B cell (primary cell): ENCODE data around the gene JPT2. TPM values are rescaled to one million over a fixed set of nuclear protein-coding genes. Genes with fewer than 3 reads are reported as not detected.

Experiments used
- ATAC-seq: fragments of 200-7000 bp; cut with Tn5 transposase; one replicate; pipeline ENCODE4 v1.10.0; 2021; ENCODE audit warnings: low read depth, mild to moderate bottlenecking, moderate number of reproducible peaks, moderate library complexity
- CTCF ChIA-PET: fragments of 350-600 bp; sonication (Branson Sonifier 250); formaldehyde crosslinking; loops from one replicate; lab custom pipeline; 2021; ENCODE audit warnings: antibody characterized with exemption, inconsistent platforms; lab: Charles Lee
- POLR2A ChIA-PET: fragments of 350-600 bp; sonication (Branson Sonifier 250); formaldehyde crosslinking; loops from one replicate; lab custom pipeline; 2021; ENCODE audit warnings: antibody characterized with exemption; lab: Charles Lee
- DNase-seq: peaks from one replicate; pipeline ENCODE4 v3.0.0; 2013
- H2AFZ ChIP-seq: 2 replicates; pipeline ENCODE4 v1.6.1; 2012; ENCODE audit warnings: mild to moderate bottlenecking, low read depth, low read length; ENCODE audit not compliant: insufficient read depth, poor library complexity, severe bottlenecking
- H3K27ac ChIP-seq, 2 donors: 1 replicate in 1 of 2; 2 replicates in 1 of 2; pipeline ENCODE4 v1.5.1; 2012 to 2013; ENCODE audit warnings: low read length in 2 of 2, mild to moderate bottlenecking in 2 of 2, moderate library complexity in 1 of 2
- H3K27me3 ChIP-seq, 4 experiments: fragments of 200-600 bp in 1 of 4; sonication (generic) in 1 of 4; replicated peaks in 1 of 4; 1 replicate in 2 of 4; 2 replicates in 2 of 4; pipeline versions ENCODE4 v1.6.1 to v1.7.0; 2013 to 2016; ENCODE audit warnings: low read length in 3 of 4, mild to moderate bottlenecking in 2 of 4, mixed read lengths in 1 of 4, moderate library complexity in 1 of 4; ENCODE audit not compliant: insufficient read depth in 4 of 4, control insufficient read depth in 3 of 4; ENCODE audit errors: control extremely low read depth in 1 of 4
- H3K36me3 ChIP-seq, 2 experiments: replicated peaks in 1 of 2; 1 replicate in 1 of 2; 2 replicates in 1 of 2; pipeline versions ENCODE4 v1.6.1 to v1.7.1; 2013; ENCODE audit warnings: low read length in 1 of 2; ENCODE audit not compliant: insufficient read depth in 2 of 2, control insufficient read depth in 1 of 2; ENCODE audit errors: control extremely low read depth in 1 of 2, extremely low read depth in 1 of 2
- H3K4me1 ChIP-seq, 2 donors: fragments of 200-600 bp in 1 of 2; sonication (generic) in 1 of 2; 1 replicate in 1 of 2; 2 replicates in 1 of 2; pipeline versions ENCODE4 v1.5.1 to v1.6.1; 2013 to 2017; ENCODE audit warnings: low read length in 2 of 2; ENCODE audit not compliant: control insufficient read depth in 2 of 2, insufficient read depth in 2 of 2
- H3K4me2 ChIP-seq: replicated peaks from 2 replicates; pipeline ENCODE3; 2012; ENCODE audit warnings: mild to moderate bottlenecking, low read depth, low read length; ENCODE audit not compliant: poor library complexity, severe bottlenecking
- H3K4me3 ChIP-seq, 5 experiments: fragments of 200-600 bp in 1 of 5; sonication (generic) in 1 of 5; 1 replicate in 3 of 5; 2 replicates in 2 of 5; pipeline versions ENCODE4 v1.5.1 to v1.7.0; 2011 to 2016; ENCODE audit warnings: low read length in 4 of 5, mild to moderate bottlenecking in 4 of 5, low read depth in 2 of 5, control low read depth in 1 of 5, moderate library complexity in 1 of 5; ENCODE audit not compliant: insufficient read depth in 1 of 5; ENCODE audit errors: control extremely low read depth in 1 of 5, extremely low read depth in 1 of 5
- H3K79me2 ChIP-seq: fragments of 200-600 bp; sonication (generic); one replicate; pipeline ENCODE4 v1.6.0; 2016; ENCODE audit warnings: low read length; ENCODE audit not compliant: control insufficient read depth, insufficient read depth
- H3K9ac ChIP-seq: fragments of 200-600 bp; sonication (generic); 2 replicates; pipeline ENCODE4 v1.6.1; 2017; ENCODE audit warnings: mild to moderate bottlenecking, low read length, moderate library complexity
- H3K9me3 ChIP-seq, 3 donors: one replicate each; pipeline versions ENCODE4 v1.6.1 to v1.7.1; 2013; ENCODE audit warnings: low read length in 2 of 3; ENCODE audit not compliant: control insufficient read depth in 2 of 3, insufficient read depth in 1 of 3; ENCODE audit errors: control extremely low read depth in 1 of 3
- H4K20me1 ChIP-seq: 2 replicates; pipeline ENCODE4 v1.6.0; 2012; ENCODE audit warnings: mild to moderate bottlenecking, low read length; ENCODE audit not compliant: insufficient read depth, control insufficient read depth, poor library complexity, severe bottlenecking
- H3K27ac Mint-ChIP-seq: one replicate; pipeline ENCODE4 v1.8.0; 2021; ENCODE audit warnings: mixed read lengths
- H3K27me3 Mint-ChIP-seq: one replicate; pipeline ENCODE4 v1.8.0; 2021; ENCODE audit warnings: mixed read lengths
- H3K4me1 Mint-ChIP-seq: one replicate; pipeline ENCODE4 v1.8.0; 2021; ENCODE audit warnings: mixed read lengths
- H3K4me3 Mint-ChIP-seq: one replicate; pipeline ENCODE4 v1.8.0; 2021; ENCODE audit warnings: mixed read lengths
- H3K9me3 Mint-ChIP-seq: one replicate; pipeline ENCODE4 v1.8.0; 2022; ENCODE audit warnings: mixed read lengths; ENCODE audit not compliant: insufficient read depth
- CTCF ChIP-seq: fragments of 200-600 bp; IDR thresholded peaks from one replicate; pipeline ENCODE4 v1.8.0; 2022; ENCODE audit warnings: antibody characterized with exemption, mild to moderate bottlenecking
- EZH2 ChIP-seq: IDR thresholded peaks from 2 replicates; pipeline ENCODE4 v1.6.1; 2012; ENCODE audit warnings: borderline replicate concordance, low read depth, mild to moderate bottlenecking, moderate library complexity, low read length; ENCODE audit not compliant: insufficient read depth, poor library complexity, severe bottlenecking
- WGBS: methylation state at CpG from one replicate; pipeline ENCODE4 v1.1.5; 2013; ENCODE audit warnings: missing lambda C conversion rate; ENCODE audit not compliant: insufficient coverage; 5-methylcytosine and 5-hydroxymethylcytosine counted together
- intact Hi-C: fragments of 100-400 bp; cut with micrococcal nuclease; formaldehyde crosslinking; loops from one replicate; pipeline ENCODE4 v1.10.0; 2022
- polyA plus RNA-seq: library from polyadenylated mRNA; depleted of rRNA; stranded (reverse); fragments of >200 nt; gene quantifications from 2 replicates; pipeline ENCODE4 v1.2.3, GENCODE V29; 2012
- total RNA-seq, 2 donors: library from RNA; stranded (reverse); fragments of 120-200 nt in 1 of 2; gene quantifications; 1 replicate in 1 of 2; 2 replicates in 1 of 2; pipeline versions ENCODE4 v1.2.3 to v1.2.4, GENCODE V29; 2013 to 2022

Gene JPT2
- total and polyA plus RNA-seq, 2 donors (not counting 1 experiment from before 2014, with no cell fraction given): 10.7 to 45.7 TPM

- ChIA-PET CTCF (no interaction called here), POLR2A (no interaction called here)
- Histone ChIP-seq H3K9me3 (no peaks in the 10 kb centered on the region), H3K4me3 (no peak overlapping the region), H2AFZ (no peak overlapping the region), H3K9ac (no peak overlapping the region), H3K27ac (no peak overlapping the region), H3K27me3 (no peaks in the 10 kb centered on the region), H3K79me2 (peaks cover 88% of the 10 kb centered on the region), H3K4me2 (no peak overlapping the region), H4K20me1 (peaks cover 33% of the 10 kb centered on the region), H3K4me1 (no peaks in the 10 kb centered on the region), H3K36me3 (peaks cover 0 to 81% of the 10 kb centered on the region in 2 experiments)
- Mint-ChIP-seq H3K9me3 (no peaks in the 10 kb centered on the region), H3K4me3 (no peak overlapping the region), H3K4me1 (no peaks in the 10 kb centered on the region), H3K27ac (no peak overlapping the region), H3K27me3 (no peaks in the 10 kb centered on the region)
- TF ChIP-seq EZH2 (no peak), CTCF (no peak)
- 99% methylated on average over 9 of the region's 12 CpGs for WGBS
- ATAC-seq: no peak
- no peak for DNase-seq
- intact Hi-C loops: no loop called here
Measured at GRCh38 chr16:1633310-1633709, 44.8 kb upstream of the JPT2 start.

DNA sequence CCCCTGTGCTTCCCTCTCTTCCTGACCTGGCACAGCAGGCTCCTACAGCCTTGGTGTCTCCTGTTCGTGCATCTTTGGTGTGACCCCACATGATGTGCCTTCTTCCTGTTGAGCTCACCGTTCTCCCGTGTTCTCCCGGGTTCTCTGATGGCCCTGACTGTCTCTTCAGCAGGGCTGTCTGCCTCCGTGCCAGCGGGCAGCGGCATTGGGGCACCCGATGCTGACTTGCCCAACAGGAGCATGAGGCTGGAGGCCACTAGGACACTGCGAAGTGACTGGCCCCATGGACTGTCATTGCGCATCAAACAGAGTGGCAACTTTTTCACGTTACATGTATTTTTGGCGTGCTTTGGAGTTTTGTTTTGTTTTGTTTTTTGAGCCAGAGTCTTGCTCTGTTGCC is 43.5 kb upstream of the JPT2 start:
- Histone ChIP-seq H2AFZ (no peak overlapping the region), H3K27ac (no peak overlapping the region), H3K4me3 (no peak overlapping the region), H3K36me3 (peaks cover 0 to 84% of the 10 kb centered on the region in 2 experiments), H3K9ac (no peak overlapping the region), H3K79me2 (peaks cover 76% of the 10 kb centered on the region), H3K27me3 (no peaks in the 10 kb centered on the region), H3K4me2 (no peak overlapping the region), H3K9me3 (no peaks in the 10 kb centered on the region), H4K20me1 (peaks cover 20% of the 10 kb centered on the region), H3K4me1 (no peaks in the 10 kb centered on the region)
- H3K4me1 Mint-ChIP-seq: no peaks in the 10 kb centered on the region
- TF ChIP-seq EZH2: no peak
- TF ChIP-seq CTCF: no peak
- POLR2A ChIA-PET: interaction anchor here (0.5 kb wide), 1 partner anchor 52 kb away, joined by 4 read pairs; no protein-coding TSS in a partner anchor
- 86% methylated on average over 12 of the region's 12 CpGs for WGBS
- CTCF ChIA-PET: no interaction called here
- H3K27me3 Mint-ChIP-seq: no peaks in the 10 kb centered on the region
- H3K9me3 Mint-ChIP-seq: no peaks in the 10 kb centered on the region
- ATAC-seq (no peak), DNase-seq (no peak)
- H3K4me3 Mint-ChIP-seq: no peak overlapping the region
- H3K27ac Mint-ChIP-seq: no peak overlapping the region
- intact Hi-C loops: no loop called here
